ENCODE measurements around the gene BCAS3.

- TF ChIP-seq TAF1 (IDR thresholded peaks at IDR 0.05; ENCODE audit: borderline replicate concordance, low read depth, low read length) (no peak), POLR2AphosphoS5 (IDR thresholded peaks at IDR 0.05; ENCODE audit: low read depth, low read length) (no peak)
Observed at GRCh38 chr17:61406537-61406845, 728.8 kb downstream of the BCAS3 start.
